HG03565 (cell line): Measurements from ENCODE around the gene FRAS1.
"Not testable (repeated sequence)": the region's sequence is repeated elsewhere in the genome, so short reads cannot be mapped to it uniquely, and the experiment has no call there.

Experiments used
- ATAC-seq: cut with Tn5 transposase; IDR thresholded peaks from one replicate; pipeline ENCODE4 v1.9.1; 2021; ENCODE audit warnings: mild to moderate bottlenecking, moderate library complexity; ENCODE audit not compliant: unreplicated experiment

Gene FRAS1

GRCh38 chr4:78208896-78209295 lies 151.8 kb downstream of the FRAS1 start:
- not testable (repeated sequence) for ATAC-seq

GRCh38 chr4:78210694-78211410 lies 153.7 kb downstream of the FRAS1 start:
- ATAC-seq = no peak

- ATAC-seq = no peak
Observed at GRCh38 chr4:78213218-78213617, 156.1 kb downstream of the FRAS1 start.

- no peak for ATAC-seq
Observed at GRCh38 chr4:78214078-78214477, 157.0 kb downstream of the FRAS1 start.

- no peak for ATAC-seq
Observed at GRCh38 chr4:78217557-78217956, 160.4 kb downstream of the FRAS1 start.

GRCh38 chr4:78218260-78218659 lies 161.1 kb downstream of the FRAS1 start:
- ATAC-seq = no peak

GRCh38 chr4:78219825-78220224 lies 162.7 kb downstream of the FRAS1 start:
- no peak for ATAC-seq

- no peak for ATAC-seq
Observed at GRCh38 chr4:78220283-78220682, 163.2 kb downstream of the FRAS1 start.

- no peak for ATAC-seq
Observed at GRCh38 chr4:78222575-78223186, 165.6 kb downstream of the FRAS1 start.

GRCh38 chr4:78225236-78225635 lies 168.1 kb downstream of the FRAS1 start:
- ATAC-seq = no peak

GRCh38 chr4:78226279-78226678 lies 169.2 kb downstream of the FRAS1 start:
- ATAC-seq = no peak

GRCh38 chr4:78227411-78228057 lies 170.4 kb downstream of the FRAS1 start:
- ATAC-seq = no peak

- ATAC-seq = no peak
Observed at GRCh38 chr4:78235800-78236199, 178.7 kb downstream of the FRAS1 start.

- no peak for ATAC-seq
Observed at GRCh38 chr4:78237360-78237759, 180.2 kb downstream of the FRAS1 start.

GRCh38 chr4:78242071-78242470 lies 184.9 kb downstream of the FRAS1 start:
- ATAC-seq = no peak

- ATAC-seq = no peak
Observed at GRCh38 chr4:78244705-78245485, 187.8 kb downstream of the FRAS1 start.

GRCh38 chr4:78247536-78248285 lies 190.6 kb downstream of the FRAS1 start:
- ATAC-seq = no peak

- no peak for ATAC-seq
Observed at GRCh38 chr4:78250500-78250899, 193.4 kb downstream of the FRAS1 start.

- ATAC-seq = not testable (repeated sequence)
Observed at GRCh38 chr4:78252773-78253172, 195.7 kb downstream of the FRAS1 start.

- no peak for ATAC-seq
Observed at GRCh38 chr4:78254893-78255292, 197.8 kb downstream of the FRAS1 start.

GRCh38 chr4:78265006-78265405 lies 207.9 kb downstream of the FRAS1 start:
- ATAC-seq = no peak
